Measurements from ENCODE around the gene ZBTB42. TPM values are rescaled to one million over a fixed set of nuclear protein-coding genes. Genes with fewer than 3 reads are reported as not detected.

ZBTB42 gene
- total RNA-seq, 1 experiment from 2014 or later = 4.2 TPM

GRCh38 chr14:104755621-104756020 lies 45.3 kb upstream of the ZBTB42 start:
- no peak for TF ChIP-seq EZH2 (IDR thresholded peaks at IDR 0.05; ENCODE audit: low read depth)
- TF ChIP-seq, protein P1, sequence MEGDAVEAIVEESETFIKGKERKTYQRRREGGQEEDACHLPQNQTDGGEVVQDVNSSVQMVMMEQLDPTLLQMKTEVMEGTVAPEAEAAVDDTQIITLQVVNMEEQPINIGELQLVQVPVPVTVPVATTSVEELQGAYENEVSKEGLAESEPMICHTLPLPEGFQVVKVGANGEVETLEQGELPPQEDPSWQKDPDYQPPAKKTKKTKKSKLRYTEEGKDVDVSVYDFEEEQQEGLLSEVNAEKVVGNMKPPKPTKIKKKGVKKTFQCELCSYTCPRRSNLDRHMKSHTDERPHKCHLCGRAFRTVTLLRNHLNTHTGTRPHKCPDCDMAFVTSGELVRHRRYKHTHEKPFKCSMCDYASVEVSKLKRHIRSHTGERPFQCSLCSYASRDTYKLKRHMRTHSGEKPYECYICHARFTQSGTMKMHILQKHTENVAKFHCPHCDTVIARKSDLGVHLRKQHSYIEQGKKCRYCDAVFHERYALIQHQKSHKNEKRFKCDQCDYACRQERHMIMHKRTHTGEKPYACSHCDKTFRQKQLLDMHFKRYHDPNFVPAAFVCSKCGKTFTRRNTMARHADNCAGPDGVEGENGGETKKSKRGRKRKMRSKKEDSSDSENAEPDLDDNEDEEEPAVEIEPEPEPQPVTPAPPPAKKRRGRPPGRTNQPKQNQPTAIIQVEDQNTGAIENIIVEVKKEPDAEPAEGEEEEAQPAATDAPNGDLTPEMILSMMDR (conservative IDR thresholded peaks at IDR 0.05) = no peak
- no peaks in the 10 kb centered on the region; the same call in 1 of the 2 replicates for H3F3A ChIP-seq (ENCODE audit: insufficient read depth, low read depth)
- no peak overlapping the region for H3K27ac ChIP-seq
- CTCF ChIA-PET = no interaction called here
- no peaks in the 10 kb centered on the region for H3K9me2 ChIP-seq (ENCODE audit: insufficient read depth)
- peaks cover 16% of the 10 kb centered on the region for H4K20me1 ChIP-seq (ENCODE audit: insufficient read depth)
- POLR2A ChIA-PET (ENCODE audit: unreplicated experiment) = no interaction called here
- peaks cover 3% of the 10 kb centered on the region; the same call in 1 of the 2 replicates for H3K36me3 ChIP-seq (ENCODE audit: low read depth)
- no peaks in the 10 kb centered on the region for H3K9me3 ChIP-seq (ENCODE audit: insufficient read depth, low read depth)
- no peak overlapping the region for H3K4me2 ChIP-seq
- intact Hi-C loops (cut with micrococcal nuclease; ENCODE audit: unreplicated experiment) = no loop called here
- H2AFZ ChIP-seq = no peak overlapping the region
- BruUV-seq (replicated peaks) = no TSS peak
- H3K79me2 ChIP-seq (ENCODE audit: low read depth) = peaks cover 38% of the 10 kb centered on the region
- H3K4me1 ChIP-seq (replicated peaks; ENCODE audit: insufficient read depth) = peaks cover 9% of the 10 kb centered on the region
- DNase-seq = no peak
- H3K27me3 ChIP-seq (ENCODE audit: insufficient read depth, low read depth) = no peaks in the 10 kb centered on the region
- H3K4me3 ChIP-seq = no peak overlapping the region

DNA sequence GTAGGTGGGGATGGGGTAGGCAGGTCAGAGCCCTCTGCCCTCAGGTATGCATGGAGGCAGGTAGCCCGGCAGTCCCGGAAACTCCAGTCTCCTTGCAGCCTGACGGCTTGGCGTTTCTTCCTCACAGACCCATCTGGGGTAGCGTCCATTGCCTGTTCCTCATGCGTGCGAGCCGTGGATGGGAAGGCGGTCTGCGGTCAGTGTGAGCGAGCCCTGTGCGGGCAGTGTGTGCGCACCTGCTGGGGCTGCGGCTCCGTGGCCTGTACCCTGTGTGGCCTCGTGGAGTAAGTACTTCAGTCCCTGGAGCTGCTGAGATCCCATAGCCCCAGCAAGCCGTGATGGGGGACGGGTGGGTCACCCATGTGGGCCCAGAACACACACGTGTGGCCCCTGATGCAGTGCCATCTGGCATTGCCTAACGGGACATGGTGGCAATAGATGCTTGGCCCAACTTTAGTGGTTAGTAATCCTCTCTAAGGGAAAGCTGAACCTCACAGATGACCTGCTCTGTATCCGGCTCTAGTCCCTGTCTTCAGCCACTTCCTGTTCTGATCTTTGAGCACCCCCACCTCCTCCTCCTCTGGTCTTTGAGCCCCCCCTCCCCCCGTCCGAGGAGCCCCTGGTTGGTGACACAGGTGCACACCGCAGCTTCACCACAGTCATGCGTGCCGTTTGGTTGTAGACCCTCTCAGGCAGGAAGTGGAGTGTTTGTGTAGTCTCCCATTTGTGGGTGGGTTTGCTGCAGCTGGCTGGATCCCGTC lies 44.2 kb upstream of the ZBTB42 start:
- Histone ChIP-seq H3K4me1 (replicated peaks; ENCODE audit: insufficient read depth) (peaks cover 9% of the 10 kb centered on the region), H3K4me3 (no peak overlapping the region), H3K4me2 (no peak overlapping the region), H3F3A (ENCODE audit: insufficient read depth, low read depth) (peaks cover 2% of the 10 kb centered on the region; the same call in 1 of the 2 replicates), H4K20me1 (ENCODE audit: insufficient read depth) (peaks cover 16% of the 10 kb centered on the region), H3K79me2 (ENCODE audit: low read depth) (peaks cover 38% of the 10 kb centered on the region), H3K27ac (no peak overlapping the region), H3K9me3 (ENCODE audit: insufficient read depth, low read depth) (no peaks in the 10 kb centered on the region), H2AFZ (no peak overlapping the region), H3K9me2 (ENCODE audit: insufficient read depth) (no peaks in the 10 kb centered on the region), H3K36me3 (ENCODE audit: low read depth) (peaks cover 3% of the 10 kb centered on the region; the same call in 1 of the 2 replicates), H3K27me3 (ENCODE audit: insufficient read depth, low read depth) (no peaks in the 10 kb centered on the region)
- intact Hi-C loops (cut with micrococcal nuclease; ENCODE audit: unreplicated experiment) = no loop called here
- BruUV-seq (replicated peaks) = no TSS peak
- POLR2A ChIA-PET (ENCODE audit: unreplicated experiment) = no interaction called here
- TF ChIP-seq, protein P1 (conservative IDR thresholded peaks at IDR 0.05) = no peak
- CTCF ChIA-PET = no interaction called here
- no peak for DNase-seq

- DNase-seq = no peak
- H3K4me1 ChIP-seq (replicated peaks; ENCODE audit: insufficient read depth) = peaks cover 9% of the 10 kb centered on the region
- H3K27ac ChIP-seq = no peak overlapping the region
- peaks cover 6% of the 10 kb centered on the region; the same call in 1 of the 2 replicates for H3K36me3 ChIP-seq (ENCODE audit: low read depth)
- no peaks in the 10 kb centered on the region for H3K9me3 ChIP-seq (ENCODE audit: insufficient read depth, low read depth)
- H3K79me2 ChIP-seq (ENCODE audit: low read depth) = peaks cover 38% of the 10 kb centered on the region
- no peak for TF ChIP-seq EZH2 (IDR thresholded peaks at IDR 0.05; ENCODE audit: low read depth)
- TF ChIP-seq, protein P1 (conservative IDR thresholded peaks at IDR 0.05) = no peak
- H3K4me3 ChIP-seq = no peak overlapping the region
- no peaks in the 10 kb centered on the region for H3K9me2 ChIP-seq (ENCODE audit: insufficient read depth)
- ChIA-PET CTCF (interaction anchor here (0.6 kb wide), 1 partner anchor 24 kb away, joined by 4 read pairs; no protein-coding TSS in a partner anchor), POLR2A (ENCODE audit: unreplicated experiment) (no interaction called here)
- no peak overlapping the region for H2AFZ ChIP-seq
- intact Hi-C loops (cut with micrococcal nuclease; ENCODE audit: unreplicated experiment) = no loop called here
- H3K4me2 ChIP-seq = no peak overlapping the region
- H4K20me1 ChIP-seq (ENCODE audit: insufficient read depth) = peaks cover 16% of the 10 kb centered on the region
- H3F3A ChIP-seq (ENCODE audit: insufficient read depth, low read depth) = peaks cover 2% of the 10 kb centered on the region; the same call in 1 of the 2 replicates
- H3K27me3 ChIP-seq (ENCODE audit: insufficient read depth, low read depth) = no peaks in the 10 kb centered on the region
- no TSS peak for BruUV-seq (replicated peaks)
Observed at GRCh38 chr14:104757238-104757585, 43.7 kb upstream of the ZBTB42 start.

Data from PC-9 (cell line).